GM12872 (cell line): ENCODE measurements around the gene SYNGR4.

Source experiments
- TF ChIP-seq, protein P1 (sequence below): IDR thresholded peaks from 3 replicates; pipeline ENCODE4 v1.5.1; 2011; ENCODE audit warnings: low read depth, mild to moderate bottlenecking, low read length, moderate library complexity; ENCODE audit not compliant: insufficient read depth

The SYNGR4 gene

DNA sequence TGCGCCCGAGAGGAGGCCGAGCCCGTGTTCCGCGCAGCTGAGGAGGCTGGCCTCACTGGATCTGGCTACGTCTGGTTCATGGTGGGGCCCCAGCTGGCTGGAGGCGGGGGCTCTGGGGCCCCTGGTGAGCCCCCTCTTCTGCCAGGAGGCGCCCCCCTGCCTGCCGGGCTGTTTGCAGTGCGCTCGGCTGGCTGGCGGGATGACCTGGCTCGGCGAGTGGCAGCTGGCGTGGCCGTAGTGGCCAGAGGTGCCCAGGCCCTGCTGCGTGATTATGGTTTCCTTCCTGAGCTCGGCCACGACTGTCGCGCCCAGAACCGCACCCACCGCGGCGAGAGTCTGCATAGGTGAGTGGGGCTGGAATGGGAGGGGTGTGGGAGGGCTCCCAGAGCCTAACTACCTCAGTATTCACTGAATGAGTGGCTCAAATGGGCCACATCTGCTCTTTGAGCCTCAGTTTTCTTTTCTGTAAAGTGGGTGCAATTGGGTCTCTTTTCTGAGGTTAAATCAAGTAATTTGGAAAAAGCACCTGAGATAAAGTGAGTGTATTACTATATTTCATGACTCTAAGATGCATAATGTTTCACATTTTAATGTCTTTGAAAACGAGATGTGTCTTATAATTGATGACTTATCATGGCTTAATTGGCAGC, 41.0 kb downstream of the SYNGR4 start:
- TF ChIP-seq, protein P1, sequence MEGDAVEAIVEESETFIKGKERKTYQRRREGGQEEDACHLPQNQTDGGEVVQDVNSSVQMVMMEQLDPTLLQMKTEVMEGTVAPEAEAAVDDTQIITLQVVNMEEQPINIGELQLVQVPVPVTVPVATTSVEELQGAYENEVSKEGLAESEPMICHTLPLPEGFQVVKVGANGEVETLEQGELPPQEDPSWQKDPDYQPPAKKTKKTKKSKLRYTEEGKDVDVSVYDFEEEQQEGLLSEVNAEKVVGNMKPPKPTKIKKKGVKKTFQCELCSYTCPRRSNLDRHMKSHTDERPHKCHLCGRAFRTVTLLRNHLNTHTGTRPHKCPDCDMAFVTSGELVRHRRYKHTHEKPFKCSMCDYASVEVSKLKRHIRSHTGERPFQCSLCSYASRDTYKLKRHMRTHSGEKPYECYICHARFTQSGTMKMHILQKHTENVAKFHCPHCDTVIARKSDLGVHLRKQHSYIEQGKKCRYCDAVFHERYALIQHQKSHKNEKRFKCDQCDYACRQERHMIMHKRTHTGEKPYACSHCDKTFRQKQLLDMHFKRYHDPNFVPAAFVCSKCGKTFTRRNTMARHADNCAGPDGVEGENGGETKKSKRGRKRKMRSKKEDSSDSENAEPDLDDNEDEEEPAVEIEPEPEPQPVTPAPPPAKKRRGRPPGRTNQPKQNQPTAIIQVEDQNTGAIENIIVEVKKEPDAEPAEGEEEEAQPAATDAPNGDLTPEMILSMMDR: no peak

DNA sequence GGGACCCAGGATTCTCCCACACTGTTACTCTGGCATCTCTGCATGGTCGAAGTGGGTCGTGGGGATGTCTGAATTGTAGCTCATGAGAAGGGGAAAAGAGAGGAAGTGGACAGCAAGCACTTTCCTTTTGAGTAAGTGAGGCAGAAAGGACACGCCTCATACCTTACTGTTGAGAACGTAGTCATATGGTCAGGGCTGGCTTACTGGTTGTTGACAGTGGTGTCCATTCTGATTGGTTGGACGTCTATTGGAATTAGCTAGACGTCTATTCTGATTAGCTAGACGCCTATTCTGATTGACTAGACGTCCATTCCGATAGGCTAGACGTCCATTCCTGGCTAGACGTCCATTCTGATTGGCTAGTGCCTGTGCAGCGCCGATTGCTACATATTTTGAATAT, 41.7 kb downstream of the SYNGR4 start:
- TF ChIP-seq, protein P1: no peak

DNA sequence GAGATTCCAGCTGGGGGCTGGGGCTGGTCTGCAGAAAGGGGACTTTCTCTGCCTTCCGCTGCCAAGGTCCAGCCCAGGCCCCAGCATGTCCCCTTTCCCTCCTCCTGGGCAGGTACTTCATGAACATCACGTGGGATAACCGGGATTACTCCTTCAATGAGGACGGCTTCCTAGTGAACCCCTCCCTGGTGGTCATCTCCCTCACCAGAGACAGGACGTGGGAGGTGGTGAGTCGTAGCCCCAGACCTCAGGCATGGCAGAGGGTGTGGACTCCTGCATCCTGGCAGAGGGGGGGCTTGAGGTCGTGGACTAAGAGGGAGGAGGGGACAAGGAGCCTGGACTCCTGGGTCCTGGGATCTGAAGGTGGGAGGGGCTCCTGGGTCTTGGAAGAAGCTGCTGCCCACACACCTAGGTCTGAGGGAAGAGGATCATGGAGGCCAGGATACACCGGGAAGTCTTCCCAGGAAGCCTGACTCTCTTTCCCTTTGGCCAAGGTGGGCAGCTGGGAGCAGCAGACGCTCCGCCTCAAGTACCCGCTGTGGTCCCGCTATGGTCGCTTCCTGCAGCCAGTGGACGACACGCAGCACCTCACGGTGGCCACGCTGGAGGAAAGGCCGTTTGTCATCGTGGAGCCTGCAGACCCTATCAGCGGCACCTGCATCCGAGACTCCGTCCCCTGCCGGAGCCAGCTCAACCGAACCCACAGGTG, 49.9 kb downstream of the SYNGR4 start:
- TF ChIP-seq, protein P1: no peak

DNA sequence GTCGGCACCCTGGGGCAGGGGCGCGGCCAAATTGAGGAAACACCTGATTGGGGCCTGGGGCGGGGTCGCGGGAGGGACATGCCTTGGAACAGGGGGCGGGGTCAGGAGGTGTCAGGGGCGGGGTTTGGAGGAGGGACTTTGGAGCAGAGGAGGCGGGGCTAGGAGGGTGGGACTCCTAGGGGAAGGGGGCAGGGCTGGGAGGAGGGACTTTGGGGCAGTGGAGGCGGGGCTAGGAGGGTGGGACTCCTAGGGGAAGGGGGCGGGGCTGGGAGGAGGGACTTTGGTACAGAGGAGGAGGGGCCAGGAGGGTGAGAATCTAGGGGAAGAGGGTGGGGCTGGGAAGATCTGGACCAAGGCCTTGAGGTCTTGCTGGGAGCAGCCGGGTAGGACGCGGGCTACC, 51.2 kb downstream of the SYNGR4 start:
- TF ChIP-seq, protein P1: no peak

DNA sequence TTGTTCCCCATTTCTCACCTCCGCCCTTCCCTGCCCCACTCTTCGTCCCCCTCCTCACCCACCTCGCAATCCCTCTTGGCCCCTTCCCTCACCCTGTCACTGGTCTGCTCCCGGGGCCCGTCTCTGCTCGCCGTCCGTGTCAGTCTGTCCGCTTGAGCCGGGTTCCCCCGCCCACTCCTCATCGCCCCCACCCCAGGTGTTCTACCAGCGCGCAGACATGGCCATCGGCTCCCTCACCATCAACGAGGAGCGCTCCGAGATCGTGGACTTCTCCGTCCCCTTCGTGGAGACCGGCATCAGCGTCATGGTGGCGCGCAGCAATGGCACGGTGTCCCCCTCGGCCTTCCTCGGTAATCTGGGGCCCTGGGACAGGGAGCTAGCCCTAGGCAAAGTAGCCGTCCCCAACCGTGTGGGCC, 51.6 kb downstream of the SYNGR4 start:
- TF ChIP-seq, protein P1: no peak

DNA sequence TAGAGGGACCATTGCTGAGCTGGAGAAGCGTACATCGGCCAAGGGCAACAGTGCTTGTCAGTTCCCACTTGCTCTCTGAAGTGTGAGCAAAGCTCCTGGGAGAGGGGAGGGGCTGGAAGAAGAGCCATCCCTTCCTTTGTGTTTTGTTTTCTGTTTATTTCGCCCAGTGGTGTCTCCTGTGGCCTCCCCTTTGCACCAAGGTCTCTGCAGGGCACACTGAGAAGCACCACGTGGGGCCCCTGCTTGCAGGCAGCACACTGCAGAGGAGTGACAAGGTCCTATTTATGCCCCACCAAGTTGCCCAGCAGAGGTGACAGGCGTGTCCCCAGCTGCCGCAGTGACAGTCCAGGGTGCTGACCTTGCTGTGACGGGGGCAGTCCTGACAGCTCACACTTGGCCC, 53.3 kb downstream of the SYNGR4 start:
- TF ChIP-seq, protein P1: no peak

DNA sequence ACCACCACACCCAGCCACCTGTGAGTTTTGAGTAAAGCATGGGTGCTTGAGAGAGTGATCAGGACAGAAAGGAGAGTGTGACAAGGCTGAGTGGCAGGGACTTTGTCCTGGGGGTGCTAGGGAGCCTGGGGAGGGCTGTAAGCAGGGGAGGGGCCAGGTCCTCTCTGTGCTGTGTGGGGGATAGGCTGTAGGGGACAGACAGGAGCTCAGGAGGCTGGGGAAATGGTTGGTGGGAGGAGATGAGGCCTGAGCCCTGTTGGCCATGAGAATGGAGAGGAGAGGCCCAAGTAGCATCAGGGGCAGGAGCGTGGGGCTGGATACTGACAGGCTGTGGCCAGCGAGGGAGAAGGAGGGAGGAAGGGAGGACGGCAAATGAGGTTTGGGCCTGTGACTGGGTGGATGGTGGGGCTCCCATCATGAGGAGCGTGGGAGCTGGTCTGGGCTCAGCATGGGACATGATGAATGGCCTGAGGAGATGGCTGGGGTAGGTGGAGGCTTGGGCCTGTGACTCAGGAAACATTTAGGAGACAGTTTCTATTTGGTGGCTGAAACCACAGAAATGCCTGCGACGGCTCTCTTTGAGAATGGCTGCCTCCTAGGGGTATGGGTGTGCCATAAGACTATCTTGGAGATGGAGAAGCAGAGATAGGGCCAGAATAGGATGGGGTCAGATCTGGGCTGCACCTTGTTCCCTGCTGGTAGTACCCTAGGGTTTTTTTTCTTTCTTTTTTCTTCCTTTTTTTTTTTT, 54.3 kb downstream of the SYNGR4 start:
- TF ChIP-seq, protein P1: peak; percentile 33; the same call in 1 of the 3 replicates
